ENCODE data around the gene CRABP2. TPM values are rescaled to one million over a fixed set of nuclear protein-coding genes. Genes with fewer than 3 reads are reported as not detected.

Gene CRABP2
- total and polyA plus RNA-seq, 2 experiments from 2014 or later, result 45.9 to 137 TPM

- TF ChIP-seq ZNF462 (CRISPR knock-in tag; IDR thresholded peaks at IDR 0.05), result no peak
- no peak for TF ChIP-seq NANOG (IDR thresholded peaks at IDR 0.05; ENCODE audit: borderline replicate concordance)
- TF ChIP-seq EZH2phosphoT487 (IDR thresholded peaks at IDR 0.05; ENCODE audit: unreplicated experiment), result no peak
- TF ChIP-seq ZNF114 (CRISPR knock-in tag; IDR thresholded peaks at IDR 0.05), result no peak
- TF ChIP-seq CTCF (conservative IDR thresholded peaks at IDR 0.05; ENCODE audit: low read depth in 2 of 2), result no peak
- TF ChIP-seq JUNB (IDR thresholded peaks at IDR 0.05; ENCODE audit: unreplicated experiment), result no peak
- TF ChIP-seq CREB1 (CRISPR knock-in tag; IDR thresholded peaks at IDR 0.05; ENCODE audit: low read depth), result no peak
Observed at GRCh38 chr1:156709031-156709430, 3.6 kb upstream of the CRABP2 start (continued).

GRCh38 chr1:156708218-156708661 lies 2.9 kb upstream of the CRABP2 start:
- Mint-ChIP-seq H3K4me1 (peaks cover 69% of the 10 kb centered on the region), H3K4me3 (peak overlapping the region; percentile 83), H3K36me3 (ENCODE audit: low read depth) (peaks cover 2% of the 10 kb centered on the region; the same call in 1 of the 3 replicates), H3K9me3 (no peaks in the 10 kb centered on the region), H3K27ac (peak overlapping the region; percentile 77), H3K27me3 (ENCODE audit: insufficient read depth, low read depth, poor library complexity) (peaks cover 28% of the 10 kb centered on the region)
- no peaks in the 10 kb centered on the region; the same call in 1 of the 2 replicates for H4K20me1 ChIP-seq (replicated peaks; ENCODE audit: insufficient read depth)
- peaks cover 13% of the 10 kb centered on the region for H3K79me2 ChIP-seq (replicated peaks; ENCODE audit: insufficient read depth)
- no peaks in the 10 kb centered on the region for H3K36me3 ChIP-seq (ENCODE audit: insufficient read depth)
- peaks cover 76% of the 10 kb centered on the region for H3K4me1 ChIP-seq (ENCODE audit: insufficient read depth)
- ATAC-seq (peak; percentile 23), DNase-seq (ENCODE audit: low spot score) (peak; percentile 92)
- peaks cover 26% of the 10 kb centered on the region for H3K27me3 ChIP-seq (ENCODE audit: insufficient read depth)
- no peaks in the 10 kb centered on the region for H3K9me2 ChIP-seq (ENCODE audit: insufficient read depth)
- peak overlapping the region; percentile 98 for H3K27ac ChIP-seq (ENCODE audit: low read depth)
- no peak overlapping the region for H2AFZ ChIP-seq
- H3K4me2 ChIP-seq, result peak overlapping the region; percentile 92
- H3K4me3 ChIP-seq, result peak overlapping the region; percentile 67
- H3F3A ChIP-seq (replicated peaks; ENCODE audit: low read depth), result peaks cover 33% of the 10 kb centered on the region
- TF ChIP-seq CREB1 (CRISPR knock-in tag; IDR thresholded peaks at IDR 0.05; ENCODE audit: low read depth), result peak; percentile 73
- TF ChIP-seq ZNF462 (CRISPR knock-in tag; IDR thresholded peaks at IDR 0.05), result 0 out of 2 replicates have a peak, but pooled peaks have one; percentile 18
- no peak for TF ChIP-seq POLR2AphosphoS5 (IDR thresholded peaks at IDR 0.05; ENCODE audit: low read depth)
- no peak for TF ChIP-seq ZNF114 (CRISPR knock-in tag; IDR thresholded peaks at IDR 0.05)
